IPS DF 4.7 (cell line): ENCODE measurements around the gene SPC24.
"Not testable (repeated sequence)": the region's sequence is repeated elsewhere in the genome, so short reads cannot be mapped to it uniquely, and the experiment has no call there.

ENCODE experiments used
- DNase-seq: peaks from one replicate; pipeline ENCODE4 v3.0.0-alpha.2; 2013; ENCODE audit warnings: low spot score; ENCODE audit errors: extremely low read depth

SPC24 gene

DNA sequence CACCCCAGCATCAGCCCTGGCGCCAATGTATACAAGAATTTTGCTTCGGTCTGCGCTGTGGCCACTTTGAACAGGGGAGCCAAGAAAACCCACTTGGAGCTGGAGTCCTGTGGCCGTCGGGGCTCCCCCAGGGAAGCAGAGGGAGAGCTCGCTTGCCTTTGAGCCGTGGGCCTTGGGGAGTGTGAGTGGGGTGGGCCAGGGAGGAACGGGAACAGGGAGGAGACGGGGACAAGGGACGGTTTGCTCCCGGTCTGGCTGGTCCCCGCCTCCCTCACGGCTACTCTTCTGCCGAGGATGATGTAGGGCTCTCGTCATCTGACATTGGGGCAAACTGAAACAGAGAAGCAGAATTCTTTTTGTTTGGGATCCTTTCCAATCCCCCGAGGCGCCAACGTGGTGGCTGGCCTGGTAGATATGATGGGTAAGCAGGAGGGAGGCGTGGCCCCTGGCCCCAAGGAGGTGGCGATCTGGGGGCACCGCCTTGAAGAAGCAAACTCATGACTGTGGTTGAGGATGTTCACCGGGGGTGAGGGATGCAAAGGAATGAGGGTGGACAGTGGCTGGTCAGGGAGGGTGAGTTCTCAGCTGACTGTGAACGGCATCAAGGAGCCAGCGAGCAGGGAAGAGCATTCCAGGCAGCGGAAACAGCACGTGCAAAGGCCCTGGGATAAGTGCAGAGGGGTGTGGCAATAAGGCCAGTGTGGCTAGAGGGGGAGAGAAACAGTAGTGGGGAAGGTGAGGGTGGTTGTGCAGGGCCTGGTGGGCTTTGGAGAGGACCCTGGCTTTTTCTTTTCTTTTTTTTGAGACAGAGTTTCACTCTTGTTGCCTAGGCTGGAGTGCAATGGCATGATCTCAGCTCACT lies 10.9 kb upstream of the SPC24 start:
- DNase-seq, result no peak

DNA sequence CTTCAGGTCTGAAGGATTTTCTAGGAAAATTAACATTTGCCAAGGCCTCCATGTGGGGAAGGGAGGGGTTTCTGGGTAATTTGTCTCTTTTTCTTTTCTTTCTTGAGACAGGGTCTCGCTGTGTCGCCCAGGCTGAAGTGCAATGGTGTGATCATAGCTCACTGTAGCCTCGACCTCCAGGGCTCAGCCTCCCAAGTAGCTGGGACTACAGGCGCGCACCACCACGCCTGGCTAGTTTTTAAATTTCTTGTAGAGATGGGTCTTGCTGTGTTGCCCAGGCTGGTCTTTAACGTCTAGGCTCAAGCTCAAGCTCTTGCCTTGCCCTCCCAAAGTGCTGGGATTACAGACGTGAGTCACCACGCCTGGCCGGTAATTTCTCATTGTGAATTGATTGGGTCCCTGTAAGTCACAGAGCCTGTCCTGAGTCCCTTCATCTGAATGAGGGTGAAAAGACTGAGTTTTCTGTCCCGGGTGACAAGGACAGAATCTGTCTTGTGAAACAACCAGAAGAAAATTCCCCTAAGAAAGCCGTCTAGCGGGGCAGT lies 10.0 kb upstream of the SPC24 start:
- no peak for DNase-seq

DNA sequence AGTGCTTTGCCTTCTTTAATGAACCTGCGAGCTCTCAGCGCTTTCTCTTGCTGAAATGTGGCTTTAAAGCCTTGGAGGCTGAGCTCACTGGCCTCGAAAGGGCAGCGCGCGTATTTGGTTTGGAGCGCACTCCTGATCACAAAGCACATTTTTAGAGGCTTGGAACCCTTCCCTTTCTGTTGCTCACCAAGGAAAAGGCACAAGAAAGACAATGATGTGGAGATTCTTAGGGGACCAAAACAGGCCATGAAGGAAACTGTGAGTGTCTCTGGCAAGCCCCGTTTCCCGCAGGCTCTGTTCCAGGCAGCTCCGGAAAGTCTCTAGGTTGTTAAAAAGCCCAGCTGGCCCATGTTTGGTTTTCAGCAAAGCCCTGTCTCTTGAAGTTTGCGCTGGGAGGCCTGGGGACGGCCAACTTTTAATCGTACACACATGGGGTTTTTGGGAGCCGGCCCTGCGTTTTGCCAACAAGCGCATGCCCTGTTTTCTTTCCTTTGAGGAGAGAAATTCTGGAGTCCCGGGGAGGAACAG lies 9.4 kb upstream of the SPC24 start:
- no peak for DNase-seq

DNA sequence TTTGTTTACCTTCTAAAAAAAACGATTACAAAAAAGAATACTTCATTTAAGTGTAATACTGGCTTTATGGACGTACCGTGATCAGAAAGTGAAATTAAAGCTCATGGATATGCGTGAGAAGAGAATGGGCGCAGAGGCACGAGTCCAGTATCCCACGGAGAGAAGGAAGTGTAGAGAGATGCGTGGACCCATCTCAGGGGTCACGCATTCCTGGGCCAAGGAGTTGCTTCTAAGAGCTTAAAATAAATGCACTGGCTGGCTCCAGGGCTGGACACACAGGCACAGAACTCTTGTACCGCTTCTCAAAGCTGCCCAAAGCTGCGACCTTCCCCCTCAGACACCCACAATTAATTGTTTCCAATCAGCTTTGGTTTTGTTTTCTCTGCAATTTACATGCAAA lies 8.7 kb upstream of the SPC24 start:
- DNase-seq, result no peak

DNA sequence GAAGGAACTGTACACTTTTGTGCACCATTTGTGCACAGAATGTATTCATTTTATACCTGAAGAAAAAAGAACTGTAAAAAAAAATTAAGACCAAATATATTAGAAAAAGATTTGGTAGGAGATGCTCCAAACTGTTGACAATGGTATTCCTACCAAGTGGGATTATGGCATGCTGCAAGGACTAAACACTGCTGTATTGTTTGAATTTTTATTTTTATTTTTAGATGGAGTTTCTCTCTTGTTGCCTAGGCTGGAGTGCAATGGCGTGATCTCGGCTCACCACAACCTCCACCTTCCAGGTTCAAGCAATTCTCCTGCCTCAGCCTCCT lies 4.8 kb upstream of the SPC24 start:
- not testable (repeated sequence) for DNase-seq

DNA sequence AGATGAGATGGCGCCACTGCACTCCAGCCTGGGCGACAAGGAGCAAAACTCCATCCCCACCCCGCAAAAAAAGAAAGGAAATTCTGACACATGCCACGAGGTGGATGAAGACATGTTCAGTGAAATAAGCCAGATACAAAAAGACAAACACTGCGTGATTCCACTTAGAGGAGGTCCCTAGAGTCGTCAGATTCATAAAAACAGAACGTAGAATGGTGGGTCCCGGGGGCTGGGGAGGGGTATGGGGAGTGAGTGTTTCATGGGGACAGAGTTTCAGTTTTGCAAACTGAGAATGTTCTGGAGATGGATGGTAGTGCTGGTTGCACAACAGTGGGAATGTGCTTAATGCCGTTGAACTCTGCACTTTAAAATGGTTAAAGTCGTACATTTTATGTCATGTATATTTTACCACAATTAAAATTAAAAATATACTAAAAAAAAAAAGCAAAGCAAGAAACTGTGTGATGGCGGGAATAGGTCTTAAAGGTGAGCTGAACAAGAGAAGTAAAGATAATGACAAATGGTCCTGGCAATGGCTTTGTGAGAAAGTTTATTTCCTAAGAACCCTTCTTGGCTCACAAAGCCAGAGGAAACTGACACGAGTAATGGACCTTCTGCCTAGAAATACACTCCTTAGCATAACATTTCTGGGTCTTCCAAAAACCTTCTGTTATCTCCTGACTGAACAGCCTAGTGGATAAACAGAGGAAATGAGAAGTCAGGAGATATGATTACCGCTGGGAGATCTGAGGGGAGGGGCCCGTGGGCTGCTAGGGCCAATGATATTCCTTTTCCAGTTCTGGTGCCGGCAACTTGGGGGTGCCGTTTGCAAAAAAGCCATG lies 4.2 kb upstream of the SPC24 start:
- no peak for DNase-seq

DNA sequence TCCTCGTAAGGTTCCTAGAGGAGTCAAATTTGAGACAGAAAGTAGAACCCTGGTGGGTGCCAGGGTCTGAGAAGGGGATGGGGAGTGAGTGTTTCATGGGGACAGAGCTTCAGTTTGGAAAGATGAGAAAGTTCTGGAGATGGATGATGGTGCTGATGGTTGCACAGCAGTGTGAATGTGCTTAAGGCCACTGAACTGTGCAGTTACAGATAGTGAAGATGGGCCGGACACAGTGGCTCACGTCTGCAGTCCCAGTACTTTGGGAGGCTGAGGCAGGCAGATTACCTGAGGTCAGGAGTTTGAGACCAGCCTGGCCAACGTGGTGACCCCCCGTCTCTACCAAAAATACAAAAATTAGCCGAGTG lies 917 bp downstream of the SPC24 start:
- no peak for DNase-seq

DNA sequence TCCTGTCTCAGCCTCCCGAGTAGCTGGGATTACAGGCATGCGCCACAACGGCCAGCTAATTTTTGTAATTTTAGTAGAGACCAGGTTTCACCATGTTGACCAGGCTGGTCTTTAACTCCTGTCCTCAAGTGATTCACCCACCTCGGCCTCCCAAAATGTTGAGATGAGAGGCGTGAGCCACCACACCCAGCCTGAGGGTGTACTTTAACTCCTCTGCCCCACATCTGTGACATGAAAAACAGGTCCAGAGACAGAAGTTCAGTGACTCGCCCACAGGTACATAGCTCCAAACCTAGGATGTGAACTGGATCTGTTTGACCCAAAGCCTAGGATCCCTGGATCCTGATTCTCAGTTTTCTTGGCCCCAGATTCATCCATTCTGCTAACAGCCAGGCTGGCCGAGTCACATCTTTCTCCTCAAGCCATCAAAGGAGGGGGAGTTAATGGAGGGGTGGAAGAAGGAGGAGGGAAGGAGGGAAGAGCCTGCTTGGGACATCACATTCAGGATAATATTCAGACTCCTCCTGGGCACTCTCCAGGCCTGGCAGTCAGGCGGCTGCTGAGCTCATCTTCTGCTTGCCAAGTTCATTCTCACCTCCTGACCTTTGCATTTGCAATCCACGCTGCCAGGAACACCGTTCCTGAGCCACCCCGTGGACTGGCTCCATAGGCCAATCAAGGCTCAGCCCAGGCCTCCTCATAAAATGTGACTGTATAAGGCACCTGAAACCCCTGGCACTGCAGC lies 3.1 kb downstream of the SPC24 start:
- no peak for DNase-seq

DNA sequence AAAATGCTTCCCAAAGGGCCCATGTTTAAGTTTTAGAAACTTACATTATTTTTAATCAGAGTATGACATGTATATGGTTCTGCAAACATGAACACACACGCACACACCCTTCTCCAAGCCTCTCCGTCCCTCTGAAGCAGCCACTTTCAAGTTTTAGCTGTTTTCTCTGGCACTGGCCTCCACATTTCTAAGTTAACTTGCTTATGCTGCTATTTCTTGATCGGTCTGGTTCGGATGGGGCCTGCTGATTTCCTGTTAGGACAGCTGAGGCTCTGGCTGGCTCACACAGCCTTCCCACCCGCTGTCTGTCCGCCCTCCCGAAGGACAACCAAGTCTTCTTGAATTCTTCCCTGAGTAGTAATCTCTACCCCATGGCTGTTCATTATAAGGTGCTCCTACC lies 4.4 kb downstream of the SPC24 start:
- DNase-seq, result no peak

DNA sequence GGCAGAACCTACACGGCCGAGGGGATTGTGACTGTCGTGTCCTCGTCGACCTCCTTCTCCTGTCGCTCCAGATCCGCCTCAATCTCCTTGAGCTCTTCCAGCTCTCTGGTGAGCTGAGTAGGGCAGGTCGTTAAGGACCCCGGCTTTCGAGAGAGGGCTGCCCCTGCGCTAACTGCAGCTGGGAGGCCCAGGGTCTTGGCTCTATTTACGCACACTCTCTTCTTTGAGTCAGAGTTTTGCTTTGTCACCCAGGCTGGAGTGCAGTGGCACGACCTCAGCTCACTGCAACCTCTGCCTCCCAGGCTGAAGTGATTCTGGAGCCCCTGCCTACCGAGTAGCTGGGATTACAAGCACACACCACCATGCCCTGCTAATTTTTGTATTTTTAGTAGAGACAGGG lies 7.6 kb downstream of the SPC24 start:
- no peak for DNase-seq

DNA sequence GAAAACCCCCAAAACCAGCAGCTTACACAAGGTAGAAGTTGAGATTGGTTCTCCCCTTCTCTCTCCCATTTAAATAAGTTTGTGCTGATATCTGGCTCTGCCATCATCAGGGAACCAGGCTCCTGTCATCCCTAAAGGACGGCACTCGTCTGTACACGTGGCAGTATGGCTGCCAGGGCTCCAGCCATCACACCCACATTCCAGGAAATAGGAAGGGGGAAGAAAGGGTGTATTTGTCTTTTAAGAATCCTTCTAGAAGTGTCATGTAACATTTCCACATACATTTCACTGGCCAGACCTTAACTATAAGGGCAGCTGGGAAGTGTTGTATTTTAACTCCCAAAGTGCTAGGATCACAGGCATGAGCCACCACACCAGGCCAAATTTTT lies 10.1 kb downstream of the SPC24 start:
- no peak for DNase-seq

DNA sequence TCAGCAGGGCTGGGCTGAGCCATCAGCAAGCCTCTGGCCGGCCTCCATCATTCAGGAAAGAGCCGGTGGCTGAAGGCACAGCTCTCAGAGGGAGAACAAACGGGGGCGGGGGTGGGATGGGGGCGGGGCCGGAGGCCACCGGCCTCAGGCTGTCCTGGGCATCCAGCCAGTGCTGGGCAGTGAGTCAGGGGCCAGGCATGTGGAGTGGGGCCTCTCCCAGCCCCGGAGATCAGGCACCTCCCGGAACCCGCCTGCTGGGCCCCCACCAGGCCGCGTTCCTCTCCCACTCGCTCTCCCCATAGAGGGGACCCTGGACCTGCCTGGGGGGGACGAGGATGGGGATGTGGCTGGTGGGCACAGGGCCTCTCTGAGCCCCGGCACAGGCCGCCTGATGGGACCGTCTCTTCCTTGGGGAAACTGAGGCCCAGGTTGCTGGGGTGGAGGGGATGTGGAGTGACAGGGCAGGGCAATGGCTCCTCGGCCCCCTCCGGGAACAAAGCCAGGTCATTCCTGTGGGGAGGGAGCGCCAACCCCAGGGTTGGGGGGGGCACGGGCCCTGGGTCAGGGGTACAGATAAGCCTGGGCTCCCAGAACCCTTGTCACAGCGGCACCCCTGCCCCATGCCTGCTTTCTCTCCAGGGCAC lies 12.9 kb downstream of the SPC24 start:
- DNase-seq, result no peak

DNA sequence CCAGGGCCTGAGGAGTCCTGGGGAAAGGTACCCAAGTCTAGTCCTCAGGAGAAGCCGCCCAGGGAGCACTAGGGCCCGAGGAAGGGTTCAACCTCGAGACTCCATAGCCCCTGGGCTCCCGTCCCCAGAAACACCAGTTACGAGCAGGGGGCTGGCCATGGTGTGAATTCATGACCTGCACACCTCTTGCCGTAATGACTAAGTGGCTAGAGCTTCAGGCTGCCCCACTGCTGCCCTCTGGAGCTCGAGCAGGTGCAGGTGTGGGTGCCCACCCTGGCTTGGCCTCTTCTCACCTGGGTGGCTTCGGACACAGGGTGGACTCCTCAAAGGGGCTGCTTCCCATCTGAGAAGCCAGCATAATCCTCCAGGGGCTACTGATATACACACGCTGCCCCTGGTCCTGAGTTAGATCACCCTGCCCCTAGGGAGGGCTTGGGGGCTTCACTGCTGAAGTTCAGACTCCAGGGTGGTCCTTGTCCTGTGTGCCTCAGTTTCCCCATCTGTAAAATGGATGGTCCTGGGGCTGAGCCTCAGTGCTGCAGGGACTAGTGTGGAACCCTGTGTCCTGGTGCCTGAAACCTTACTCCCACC lies 13.6 kb downstream of the SPC24 start:
- DNase-seq, result no peak

DNA sequence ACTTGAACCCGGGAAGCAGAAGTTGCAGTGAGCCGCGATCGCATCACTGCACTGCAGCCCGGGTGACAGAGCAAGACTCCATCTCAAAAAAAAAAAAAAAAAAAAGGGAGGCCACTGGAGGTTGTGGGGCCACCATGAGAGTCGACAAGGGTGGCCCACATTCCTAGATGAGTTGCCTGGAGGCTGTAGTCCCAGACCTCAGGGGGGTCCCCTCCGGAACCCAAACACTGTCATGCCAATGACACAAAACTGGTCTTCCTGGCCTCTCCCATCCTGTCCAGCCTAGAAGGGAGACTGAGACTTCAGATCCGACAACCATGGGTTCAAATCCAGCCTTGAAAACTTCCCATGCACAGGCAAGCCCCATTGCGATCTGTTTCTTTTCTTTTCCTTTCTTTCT lies 14.7 kb downstream of the SPC24 start:
- no peak for DNase-seq

DNA sequence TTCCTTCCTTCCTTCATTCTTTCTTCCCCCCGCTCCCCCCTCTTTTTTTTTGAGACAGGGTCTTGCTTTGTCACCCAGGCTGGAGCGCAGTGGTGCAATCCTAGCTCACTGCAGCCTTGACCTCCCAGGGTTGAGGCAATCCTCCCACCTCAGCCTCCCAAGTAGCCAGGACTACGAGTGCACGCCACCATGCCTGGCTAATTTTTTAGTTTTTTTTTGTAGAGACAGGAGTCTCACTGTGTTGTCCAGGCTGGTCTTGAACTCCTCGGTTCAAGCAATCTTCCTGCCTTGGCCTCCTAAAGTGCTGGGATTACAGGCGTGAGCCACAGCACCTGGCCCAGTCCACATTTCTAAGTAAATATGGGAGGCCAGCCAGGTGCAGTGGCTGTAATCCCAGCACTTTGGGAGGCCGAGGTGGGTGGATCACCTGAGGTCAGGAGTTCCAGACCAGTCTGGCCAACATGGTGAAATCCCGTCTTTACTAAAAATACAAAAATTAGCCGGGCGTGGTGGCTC lies 15.5 kb downstream of the SPC24 start:
- DNase-seq, result not testable (repeated sequence)

DNA sequence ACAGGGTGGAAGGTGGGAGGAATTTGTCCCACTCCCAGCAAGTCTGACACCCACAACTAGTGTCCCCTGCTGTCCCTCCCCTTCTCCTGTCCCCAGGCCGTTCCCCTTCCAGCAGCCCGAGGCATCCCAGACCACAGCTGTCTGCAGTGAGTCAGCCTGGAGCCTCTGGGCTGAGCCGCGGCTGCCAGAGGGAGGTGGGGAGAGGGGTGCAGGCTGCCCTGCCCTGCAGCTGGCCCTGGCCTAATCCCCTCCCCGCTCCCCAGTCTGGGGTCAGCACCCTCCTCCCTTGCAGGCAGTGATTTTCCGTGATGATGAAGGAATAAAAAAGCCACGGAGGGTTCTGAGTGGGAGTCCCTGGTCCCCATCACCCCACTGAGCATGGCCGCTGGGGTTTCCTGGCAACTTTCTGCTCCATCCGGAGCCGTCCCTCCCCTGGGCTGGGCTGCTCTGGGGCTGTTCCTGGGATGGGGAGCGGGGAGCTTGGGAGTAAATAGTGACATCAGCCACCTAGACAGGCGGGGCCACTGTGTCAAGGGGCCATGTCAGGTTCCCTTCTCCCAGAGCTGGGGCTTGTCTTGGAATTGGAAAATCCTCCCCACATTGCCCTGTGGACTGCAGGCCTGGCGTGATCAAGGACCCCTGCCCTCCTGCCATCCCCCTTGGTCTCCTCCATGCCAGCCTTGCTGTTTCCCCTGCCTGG lies 16.8 kb downstream of the SPC24 start:
- no peak for DNase-seq

DNA sequence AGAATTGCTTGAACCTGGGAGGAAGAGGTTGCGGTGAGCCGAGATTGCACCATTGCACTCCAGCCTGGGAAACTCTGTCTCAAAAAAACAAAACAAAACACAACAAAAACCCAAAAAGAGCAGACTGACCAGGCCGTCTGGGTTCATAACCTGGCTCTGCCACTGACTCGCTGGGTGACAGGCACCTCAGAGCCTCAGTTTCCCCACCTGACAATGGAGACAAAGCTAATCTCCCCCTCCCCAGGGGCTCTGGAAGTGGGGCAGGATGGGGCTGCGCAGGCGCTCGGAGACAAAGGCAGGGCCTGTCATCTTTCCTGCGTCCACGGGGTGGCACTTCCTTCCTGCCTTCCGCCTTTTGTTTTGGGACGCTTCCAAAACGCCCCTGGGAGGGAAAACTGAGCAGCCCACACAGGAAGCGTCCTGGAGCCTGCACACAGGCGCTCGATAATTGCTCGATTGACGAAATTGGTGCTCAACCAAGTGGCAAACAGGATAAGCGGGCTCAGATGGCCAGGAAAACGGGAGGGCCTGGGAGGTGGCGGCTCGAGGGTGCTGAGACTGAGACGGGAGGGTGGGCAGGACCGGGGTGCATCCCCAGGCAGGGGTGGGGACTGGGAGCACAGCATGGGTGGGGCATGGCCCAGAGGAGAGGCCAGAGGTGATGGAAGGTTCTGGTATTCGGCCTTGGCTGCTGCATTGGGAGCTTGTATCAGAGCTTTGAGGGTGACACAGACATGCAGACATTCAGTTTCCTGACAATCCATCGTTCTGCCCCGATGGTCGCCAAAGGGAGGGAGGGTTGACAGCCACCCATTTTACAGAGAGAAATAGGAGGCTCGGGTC lies 17.8 kb downstream of the SPC24 start:
- no peak for DNase-seq

DNA sequence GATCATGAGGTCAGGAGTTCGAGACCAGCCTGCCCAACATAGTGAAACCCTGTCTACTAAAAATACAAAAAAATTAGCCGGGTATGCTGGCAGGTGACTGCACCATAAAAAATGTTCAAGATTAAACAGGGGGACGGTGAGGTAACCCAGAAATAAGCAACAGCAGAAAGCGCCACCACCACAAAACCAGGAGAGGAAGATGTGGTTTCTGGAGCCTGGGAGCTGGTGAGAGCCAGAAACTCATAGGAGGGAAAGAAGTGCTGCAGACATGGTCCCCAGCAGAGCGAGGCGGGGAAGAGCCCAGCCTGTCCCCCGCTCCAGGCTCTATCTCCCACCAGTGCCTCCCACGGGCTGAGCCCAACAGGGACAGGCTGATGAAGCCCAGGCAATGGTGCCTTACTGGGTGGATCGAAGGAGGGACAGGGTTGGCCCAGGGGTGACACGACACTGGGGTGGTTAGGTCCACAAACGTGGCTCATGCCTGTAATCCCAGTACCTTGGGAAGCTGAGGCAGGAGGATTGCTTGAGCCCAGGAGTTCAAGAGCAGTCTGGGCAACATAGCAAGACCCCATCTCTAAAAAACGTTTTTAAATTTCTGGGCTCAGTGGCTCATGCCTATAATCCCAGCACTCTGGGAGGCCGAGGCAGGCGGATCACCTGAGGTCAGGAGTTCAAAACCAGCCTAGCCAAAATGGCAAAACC lies 19.0 kb downstream of the SPC24 start:
- DNase-seq, result no peak
